ENCODE measurements around the gene TCEANC2. TPM values are rescaled to one million over a fixed set of nuclear protein-coding genes. Genes with fewer than 3 reads are reported as not detected.
"Not testable (repeated sequence)": the region's sequence is repeated elsewhere in the genome, so short reads cannot be mapped to it uniquely, and the experiment has no call there.

Gene TCEANC2
- 1 to 10 TPM; 3.4 to 4.4 TPM for total RNA-seq
- long read RNA-seq, full-length matches to known transcripts, result 1 of 6 reads
- long read RNA-seq, partial matches to known transcripts, result 0 of 6 reads
- long read RNA-seq, other reads (novel, unspliced or antisense), result 5 of 6 reads

DNA sequence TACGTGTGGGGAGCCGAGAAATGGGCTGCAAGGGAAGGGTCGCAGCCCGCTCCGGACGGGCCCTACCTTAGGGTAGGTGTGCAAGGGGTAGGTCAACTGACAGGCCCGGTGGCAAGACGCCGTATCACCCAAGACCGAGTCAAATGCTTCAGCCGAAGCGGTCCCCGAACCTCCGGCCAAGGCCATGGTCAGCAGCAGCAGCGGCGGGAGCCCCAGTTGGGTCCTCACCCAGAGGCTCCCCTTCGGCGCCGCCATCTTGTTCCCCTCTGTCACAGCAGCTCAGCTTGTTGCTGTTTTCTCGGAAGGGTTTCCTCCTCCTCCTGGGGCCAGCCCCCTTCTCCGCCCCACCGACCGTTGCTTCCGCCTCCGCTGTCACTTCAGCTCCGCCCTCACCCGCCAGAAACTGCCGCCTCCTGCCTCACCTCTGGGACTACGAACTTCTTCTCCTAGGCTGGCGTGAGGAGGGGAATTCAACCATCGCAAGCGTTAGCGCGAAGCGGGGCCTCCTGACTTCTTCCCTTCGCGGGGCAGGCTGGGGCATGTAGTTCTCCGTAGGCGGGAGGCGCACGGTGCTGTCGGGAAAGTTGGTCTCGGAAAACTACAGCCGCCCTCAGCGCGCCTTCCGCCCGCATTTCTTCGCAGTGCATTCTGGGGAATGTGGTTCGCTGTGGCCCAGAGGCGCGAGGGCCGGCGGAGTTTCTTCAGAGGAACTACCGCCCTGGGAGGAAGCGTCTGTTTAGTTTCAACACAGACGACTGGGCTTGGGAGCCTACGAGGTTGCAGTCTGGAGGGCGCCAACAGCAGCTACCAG is at the start of gene TCEANC2, which contains the start of gene TMEM59:
TSS of gene TCEANC2 (plus strand) at position 675 of the 811 bp plus-strand sequence. CDS start 815 bp downstream, outside the sequence.
TSS of gene TMEM59 (minus strand) at position 271 of the 811 bp plus-strand sequence. CDS start at position 255, 16 bp downstream.
- intact Hi-C loops (cut with DNase I, micrococcal nuclease), result no loop called here
- ATAC-seq (peak; percentile 84), DNase-seq (peak; percentile 98 to 99)

- intact Hi-C loops (cut with DNase I, micrococcal nuclease); ATAC-seq; DNase-seq: not testable (repeated sequence)
These were observed 49.5 kb upstream of the TCEANC2 start for GRCh38 chr1:54003750-54004480.

DNA sequence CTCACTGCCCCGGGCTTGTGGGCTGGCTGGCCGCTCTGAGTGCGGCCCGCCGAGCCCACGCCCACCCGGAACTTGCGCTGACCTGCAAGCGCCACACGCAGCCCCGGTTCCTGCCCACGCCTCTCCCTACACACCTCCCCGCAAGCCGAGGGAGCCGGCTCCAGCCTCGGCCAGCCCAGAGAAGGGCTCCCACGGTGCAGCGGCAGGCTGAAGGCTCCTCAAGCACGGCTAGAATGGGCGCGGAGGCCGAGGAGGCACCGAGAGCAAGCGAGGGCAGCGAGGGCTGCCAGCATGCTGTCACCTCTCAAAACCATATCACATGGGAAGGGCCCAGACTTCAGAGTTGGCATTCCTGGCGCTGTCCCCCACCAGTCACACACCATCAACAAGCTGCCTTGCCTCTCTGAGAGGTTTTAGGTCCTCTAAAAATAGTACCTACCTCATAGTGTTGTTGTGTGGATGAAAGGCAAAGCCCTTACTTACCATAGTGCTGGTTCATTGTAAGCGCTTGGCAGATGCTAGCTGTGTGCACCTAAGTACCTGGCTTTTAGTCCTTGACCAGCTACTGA is 48.8 kb upstream of the TCEANC2 start:
- intact Hi-C loops (cut with DNase I, micrococcal nuclease), result no loop called here
- ATAC-seq, result no peak
- DNase-seq, result no peak

- intact Hi-C loops (cut with DNase I, micrococcal nuclease), result no loop called here
- DNase-seq (no peak), ATAC-seq (no peak)
These were observed 46.9 kb upstream of the TCEANC2 start for GRCh38 chr1:54006508-54006907.

- intact Hi-C loops (cut with DNase I, micrococcal nuclease), result no loop called here
- ATAC-seq (no peak), DNase-seq (no peak)
These were observed 45.8 kb upstream of the TCEANC2 start for GRCh38 chr1:54007613-54008012.

- ATAC-seq (no peak), DNase-seq (no peak)
- intact Hi-C loops (cut with DNase I, micrococcal nuclease), result no loop called here
These were observed 44.5 kb upstream of the TCEANC2 start for GRCh38 chr1:54008876-54009275.

- no peak for ATAC-seq
- DNase-seq, result no peak
- intact Hi-C loops (cut with DNase I, micrococcal nuclease), result no loop called here
These were observed 44.0 kb upstream of the TCEANC2 start for GRCh38 chr1:54009406-54009805.

DNA sequence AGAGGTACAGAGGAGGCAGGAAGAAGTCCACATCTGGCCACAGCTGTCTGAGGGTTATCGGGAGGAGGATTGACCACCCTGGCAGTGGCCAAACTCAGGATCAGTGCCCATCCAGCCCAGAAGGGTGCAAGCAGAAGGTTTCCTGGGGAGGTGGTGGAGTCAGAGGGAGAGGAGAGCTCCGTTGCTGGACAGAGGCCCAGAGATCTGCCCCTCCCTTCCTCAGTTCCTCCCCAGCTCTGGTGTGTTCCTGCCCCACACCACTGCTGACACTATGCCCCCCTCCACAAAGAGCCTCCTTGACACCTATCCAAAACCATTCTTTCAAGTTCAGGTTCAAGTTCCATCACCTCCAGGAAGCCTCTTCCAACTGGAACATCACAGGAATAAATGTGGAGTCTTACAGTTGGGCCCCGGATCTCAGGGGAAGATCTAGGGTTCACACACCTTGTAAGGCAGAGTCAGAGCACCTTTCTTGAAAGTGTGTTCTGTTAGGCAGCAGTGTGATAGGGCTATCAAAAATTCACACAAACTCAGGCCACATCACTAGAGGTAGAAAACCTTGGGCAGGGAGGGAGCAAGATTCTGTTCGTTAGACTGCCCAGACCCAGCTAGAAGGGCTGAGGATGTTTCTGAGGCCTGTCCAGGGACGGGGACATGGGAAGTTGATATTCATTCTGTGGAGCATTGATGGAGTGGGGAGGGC is 42.8 kb upstream of the TCEANC2 start:
- intact Hi-C loops (cut with DNase I, micrococcal nuclease), result no loop called here
- ATAC-seq, result no peak
- DNase-seq, result no peak

DNA sequence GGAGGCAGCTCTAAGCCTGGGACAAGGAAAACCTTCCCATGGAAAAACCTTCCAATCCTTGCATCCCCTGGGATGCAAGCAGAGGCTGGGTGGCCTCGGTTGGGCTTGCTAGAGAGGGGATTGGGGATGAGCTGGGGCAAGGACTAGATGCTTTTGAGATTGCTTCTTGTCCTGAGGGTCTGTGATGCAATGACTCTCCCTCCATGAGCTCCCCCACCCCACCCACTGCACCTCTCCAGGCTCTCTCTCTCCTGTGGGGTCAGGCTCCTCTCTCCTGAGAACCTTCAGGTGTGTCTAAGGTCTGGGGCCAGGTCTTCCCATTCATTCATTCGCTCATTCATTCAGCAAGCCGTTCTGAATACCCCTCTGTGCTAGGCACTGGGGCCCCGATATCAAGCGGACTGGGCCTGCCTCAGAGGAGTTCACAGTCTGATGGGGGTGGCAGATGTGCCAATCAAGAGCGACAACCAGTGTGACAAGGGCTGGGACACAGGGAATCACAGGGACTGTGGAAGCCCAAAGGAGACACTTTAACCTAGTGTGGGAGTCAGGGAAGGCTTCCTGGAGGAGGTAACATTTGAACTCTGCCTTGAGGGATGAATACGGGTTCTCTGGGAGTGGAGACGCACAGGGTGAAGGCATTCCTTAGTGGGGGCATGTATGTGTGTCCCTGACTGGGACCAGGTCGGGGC is 41.9 kb upstream of the TCEANC2 start:
- DNase-seq (no peak), ATAC-seq (no peak)
- intact Hi-C loops (cut with DNase I, micrococcal nuclease), result no loop called here

DNA sequence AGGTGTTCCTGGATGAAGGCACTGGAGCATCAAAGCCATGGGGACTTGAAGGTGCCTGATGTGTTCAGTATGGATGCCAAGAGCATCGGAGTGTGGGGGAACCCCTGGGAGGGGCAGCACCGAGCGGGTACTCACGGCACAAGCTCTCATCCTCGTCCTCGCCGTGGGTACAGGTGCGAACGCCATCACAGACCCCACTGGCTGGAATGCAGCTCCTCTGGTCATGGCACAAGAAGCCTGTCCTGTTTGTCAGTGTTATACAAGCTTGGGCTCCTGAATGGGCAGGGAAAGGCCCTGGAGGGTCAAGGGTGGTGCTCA is 41.4 kb upstream of the TCEANC2 start:
- no peak for DNase-seq
- intact Hi-C loops (cut with DNase I, micrococcal nuclease), result no loop called here
- ATAC-seq, result no peak

- ATAC-seq (no peak), DNase-seq (no peak)
- intact Hi-C loops (cut with DNase I, micrococcal nuclease), result no loop called here
These were observed 40.5 kb upstream of the TCEANC2 start for GRCh38 chr1:54012863-54013262.

DNA sequence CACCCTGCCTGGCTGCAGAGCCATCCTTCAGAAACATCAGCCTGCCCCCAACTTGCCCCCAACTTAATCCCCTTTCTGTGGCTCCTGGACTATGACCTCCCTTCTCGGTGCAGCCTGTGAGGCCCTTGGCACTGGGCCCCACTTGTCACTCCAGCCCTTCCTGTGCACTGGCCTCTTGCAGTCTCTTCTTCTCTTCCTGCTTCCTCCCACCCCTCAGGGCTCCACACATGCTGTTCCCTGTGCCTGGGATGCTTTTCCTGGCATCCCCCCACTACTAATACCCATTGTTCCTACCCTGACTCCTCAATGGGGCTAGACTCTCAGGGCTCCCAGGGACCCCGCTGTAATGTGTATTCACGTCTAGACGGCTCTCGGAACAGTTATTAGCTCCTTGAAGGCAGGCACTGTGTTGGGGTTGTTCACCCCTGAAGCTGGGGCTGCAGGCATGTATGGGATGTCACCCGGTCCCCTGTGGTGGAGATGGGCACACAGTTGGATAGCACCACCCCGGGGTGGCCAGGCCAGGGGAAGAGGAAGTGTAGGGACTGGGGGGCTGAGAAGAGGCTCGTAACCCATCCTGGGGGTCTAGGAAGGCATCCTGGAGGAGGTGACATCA is 39.9 kb upstream of the TCEANC2 start:
- intact Hi-C loops (cut with DNase I, micrococcal nuclease), result no loop called here
- no peak for DNase-seq
- no peak for ATAC-seq

GRCh38 chr1:54014009-54014629 is 39.3 kb upstream of the TCEANC2 start:
- DNase-seq (no peak), ATAC-seq (no peak)
- intact Hi-C loops (cut with DNase I, micrococcal nuclease), result no loop called here

- DNase-seq (peak; percentile 26 to 40), ATAC-seq (peak; percentile 83)
- intact Hi-C loops (cut with DNase I, micrococcal nuclease), result no loop called here
These were observed 36.8 kb upstream of the TCEANC2 start for GRCh38 chr1:54016343-54017282.

- intact Hi-C loops (cut with DNase I, micrococcal nuclease), result no loop called here
- DNase-seq, result peak; percentile 42 to 54
- ATAC-seq, result peak; percentile 85
These were observed 35.4 kb upstream of the TCEANC2 start, which contains the start of gene LDLRAD1 for GRCh38 chr1:54017979-54018378. LDLRAD1 (minus strand) TSS chr1:54018186; CDS start chr1:54018112, 74 bp downstream.

DNA sequence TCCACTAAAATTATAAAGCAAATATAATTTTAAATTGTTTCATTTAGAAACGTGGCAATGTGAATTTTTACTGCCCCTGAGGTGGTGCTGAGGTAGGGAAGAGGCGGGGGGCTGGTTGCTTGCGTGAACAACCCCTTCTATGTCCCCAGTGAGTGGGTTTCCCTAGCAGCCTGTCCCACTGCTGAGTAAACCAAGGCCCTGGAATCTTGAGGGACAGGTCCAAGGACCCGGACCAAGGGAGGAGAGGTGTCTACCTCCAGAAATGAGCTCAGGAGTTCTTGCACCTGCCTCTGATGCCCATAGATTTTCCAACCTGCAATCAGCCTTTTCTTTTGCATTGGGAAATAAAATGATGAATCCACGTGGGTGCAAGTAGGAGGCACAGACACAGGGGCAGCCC is 34.8 kb upstream of the TCEANC2 start:
- no peak for ATAC-seq
- DNase-seq, result no peak
- intact Hi-C loops (cut with DNase I, micrococcal nuclease), result no loop called here
